Progenitor cell of endocrine pancreas (in vitro differentiated cells): ENCODE measurements around the gene ARRDC3. TPM values are rescaled to one million over a fixed set of nuclear protein-coding genes. Genes with fewer than 3 reads are reported as not detected.
"Not testable (repeated sequence)": the region's sequence is repeated elsewhere in the genome, so short reads cannot be mapped to it uniquely, and the experiment has no call there.

Source experiments
- DNase-seq: peaks from one replicate; pipeline ENCODE4 v3.0.0; 2021; ENCODE audit warnings: low spot score; ENCODE audit not compliant: unreplicated experiment
- H3K27ac Mint-ChIP-seq: 2 replicates; pipeline ENCODE4 v1.8.0; 2021; ENCODE audit warnings: mild to moderate bottlenecking, moderate library complexity, mixed read lengths
- H3K27me3 Mint-ChIP-seq: 2 replicates; pipeline ENCODE4 v1.8.0; 2021; ENCODE audit warnings: mixed read lengths
- H3K36me3 Mint-ChIP-seq: 2 replicates; pipeline ENCODE4 v1.8.0; 2022; ENCODE audit warnings: mixed read lengths; ENCODE audit not compliant: insufficient read depth
- H3K4me1 Mint-ChIP-seq: 2 replicates; pipeline ENCODE4 v1.8.0; 2021; ENCODE audit warnings: low read depth, mixed read lengths
- H3K4me3 Mint-ChIP-seq: 2 replicates; pipeline ENCODE4 v1.8.0; 2021; ENCODE audit warnings: low read depth, mild to moderate bottlenecking, moderate library complexity, mixed read lengths
- H3K9me3 Mint-ChIP-seq: 2 replicates; pipeline ENCODE4 v1.8.0; 2021; ENCODE audit warnings: low read depth, mixed read lengths
- total RNA-seq: library from RNA; stranded (reverse); gene quantifications from 2 replicates; pipeline ENCODE4 v1.2.1, GENCODE V29; 2021
- TF ChIP-seq, protein P1 (sequence below): fragments of 200-600 bp; sonication (generic); IDR thresholded peaks from one replicate; pipeline ENCODE4 v1.5.0; 2021; ENCODE audit warnings: antibody characterized with exemption, mild to moderate bottlenecking; ENCODE audit not compliant: unreplicated experiment

The ARRDC3 gene
- total RNA-seq, 1 donor from 2014 or later, result 107 TPM

GRCh38 chr5:91345461-91345860 is 37.7 kb downstream of the ARRDC3 start:
- TF ChIP-seq, protein P1, sequence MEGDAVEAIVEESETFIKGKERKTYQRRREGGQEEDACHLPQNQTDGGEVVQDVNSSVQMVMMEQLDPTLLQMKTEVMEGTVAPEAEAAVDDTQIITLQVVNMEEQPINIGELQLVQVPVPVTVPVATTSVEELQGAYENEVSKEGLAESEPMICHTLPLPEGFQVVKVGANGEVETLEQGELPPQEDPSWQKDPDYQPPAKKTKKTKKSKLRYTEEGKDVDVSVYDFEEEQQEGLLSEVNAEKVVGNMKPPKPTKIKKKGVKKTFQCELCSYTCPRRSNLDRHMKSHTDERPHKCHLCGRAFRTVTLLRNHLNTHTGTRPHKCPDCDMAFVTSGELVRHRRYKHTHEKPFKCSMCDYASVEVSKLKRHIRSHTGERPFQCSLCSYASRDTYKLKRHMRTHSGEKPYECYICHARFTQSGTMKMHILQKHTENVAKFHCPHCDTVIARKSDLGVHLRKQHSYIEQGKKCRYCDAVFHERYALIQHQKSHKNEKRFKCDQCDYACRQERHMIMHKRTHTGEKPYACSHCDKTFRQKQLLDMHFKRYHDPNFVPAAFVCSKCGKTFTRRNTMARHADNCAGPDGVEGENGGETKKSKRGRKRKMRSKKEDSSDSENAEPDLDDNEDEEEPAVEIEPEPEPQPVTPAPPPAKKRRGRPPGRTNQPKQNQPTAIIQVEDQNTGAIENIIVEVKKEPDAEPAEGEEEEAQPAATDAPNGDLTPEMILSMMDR, result no peak
- Mint-ChIP-seq H3K27me3 (no peaks in the 10 kb centered on the region), H3K4me1 (no peaks in the 10 kb centered on the region), H3K36me3 (no peaks in the 10 kb centered on the region), H3K27ac (no peak overlapping the region), H3K4me3 (no peak overlapping the region), H3K9me3 (peaks cover 4% of the 10 kb centered on the region)
- no peak for DNase-seq

- not testable (repeated sequence) for H3K27me3 Mint-ChIP-seq, H3K27ac Mint-ChIP-seq, DNase-seq, H3K9me3 Mint-ChIP-seq, H3K4me3 Mint-ChIP-seq, H3K36me3 Mint-ChIP-seq, H3K4me1 Mint-ChIP-seq
Observed at GRCh38 chr5:91344661-91345200, 38.4 kb downstream of the ARRDC3 start.

GRCh38 chr5:91343916-91344315 is 39.2 kb downstream of the ARRDC3 start:
- Mint-ChIP-seq H3K9me3 (peaks cover 4% of the 10 kb centered on the region), H3K36me3 (no peaks in the 10 kb centered on the region), H3K4me1 (no peaks in the 10 kb centered on the region), H3K27ac (no peak overlapping the region), H3K27me3 (no peaks in the 10 kb centered on the region), H3K4me3 (no peak overlapping the region)
- DNase-seq, result no peak
- TF ChIP-seq, protein P1, result no peak

- not testable (repeated sequence) for H3K36me3 Mint-ChIP-seq, H3K27me3 Mint-ChIP-seq, DNase-seq, H3K27ac Mint-ChIP-seq, H3K4me1 Mint-ChIP-seq, H3K9me3 Mint-ChIP-seq, H3K4me3 Mint-ChIP-seq
Observed at GRCh38 chr5:91342931-91343330, 40.2 kb downstream of the ARRDC3 start.

DNA sequence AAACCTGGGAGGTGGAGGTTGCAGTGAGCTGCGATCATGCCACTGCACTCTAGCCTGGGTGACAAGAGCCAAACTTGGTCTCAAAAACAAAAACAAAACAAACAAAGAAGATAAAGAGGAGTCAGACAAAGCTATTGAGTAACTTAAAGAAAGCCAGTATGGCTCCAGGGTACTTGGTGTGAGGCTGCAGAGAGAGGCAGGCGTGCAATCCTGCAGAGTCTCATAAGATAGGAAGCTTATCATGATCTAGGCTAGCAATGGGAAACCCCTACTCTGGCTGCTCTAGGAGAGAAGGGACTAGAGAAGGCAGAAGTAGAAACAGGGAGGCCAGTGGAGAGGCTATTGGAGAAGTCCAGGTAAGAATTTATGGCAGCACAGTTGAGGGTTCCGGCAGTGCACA is 42.0 kb downstream of the ARRDC3 start:
- no peak overlapping the region for H3K4me3 Mint-ChIP-seq
- no peaks in the 10 kb centered on the region for H3K9me3 Mint-ChIP-seq
- no peak overlapping the region for H3K27ac Mint-ChIP-seq
- TF ChIP-seq, protein P1, result no peak
- H3K27me3 Mint-ChIP-seq, result no peaks in the 10 kb centered on the region
- no peaks in the 10 kb centered on the region for H3K4me1 Mint-ChIP-seq
- no peak for DNase-seq
- H3K36me3 Mint-ChIP-seq, result no peaks in the 10 kb centered on the region

GRCh38 chr5:91340532-91340931 is 42.6 kb downstream of the ARRDC3 start:
- H3K27ac Mint-ChIP-seq, result no peak overlapping the region

More at GRCh38 chr5:91340532-91340931, 42.6 kb downstream of the ARRDC3 start:
- DNase-seq, result no peak
- no peaks in the 10 kb centered on the region for H3K9me3 Mint-ChIP-seq
- TF ChIP-seq, protein P1, result no peak
- H3K4me3 Mint-ChIP-seq, result no peak overlapping the region
- no peaks in the 10 kb centered on the region for H3K36me3 Mint-ChIP-seq
- H3K4me1 Mint-ChIP-seq, result peaks cover under 1% of the 10 kb centered on the region
- H3K27me3 Mint-ChIP-seq, result no peaks in the 10 kb centered on the region
